WERI-Rb-1 (cell line): ENCODE results near the gene IGF2BP2.

Source experiments
- DNase-seq: peaks from one replicate; pipeline ENCODE4 v3.0.0-alpha.2; 2020
- H3K27ac ChIP-seq: fragments of 250-450 bp; sonication (Bioruptor Pico); 2 replicates; pipeline ENCODE4 v1.5.1; 2020; ENCODE audit warnings: mild to moderate bottlenecking, moderate library complexity
- H3K27me3 ChIP-seq: fragments of 250-450 bp; sonication (Bioruptor Pico); 2 replicates; pipeline ENCODE4 v1.5.1; 2021; ENCODE audit warnings: mild to moderate bottlenecking, low read depth, moderate library complexity; ENCODE audit not compliant: insufficient read depth, severe bottlenecking
- H3K36me3 ChIP-seq: fragments of 250-450 bp; sonication (Bioruptor Pico); 2 replicates; pipeline ENCODE4 v1.5.1; 2020; ENCODE audit warnings: mild to moderate bottlenecking, moderate library complexity
- H3K4me3 ChIP-seq: 2 replicates; pipeline ENCODE4 v1.5.1; 2011; ENCODE audit warnings: low read depth, mild to moderate bottlenecking, control low read depth, low read length
- H3K9me3 ChIP-seq: fragments of 250-450 bp; sonication (Bioruptor Pico); 2 replicates; pipeline ENCODE4 v1.5.1; 2021; ENCODE audit warnings: mild to moderate bottlenecking, moderate library complexity; ENCODE audit not compliant: severe bottlenecking
- TF ChIP-seq, protein P1 (sequence below): IDR thresholded peaks from 2 replicates; pipeline ENCODE4 v1.5.1; 2011; ENCODE audit warnings: low read depth, mild to moderate bottlenecking, control low read depth, inconsistent platforms, low read length

IGF2BP2 gene

DNA sequence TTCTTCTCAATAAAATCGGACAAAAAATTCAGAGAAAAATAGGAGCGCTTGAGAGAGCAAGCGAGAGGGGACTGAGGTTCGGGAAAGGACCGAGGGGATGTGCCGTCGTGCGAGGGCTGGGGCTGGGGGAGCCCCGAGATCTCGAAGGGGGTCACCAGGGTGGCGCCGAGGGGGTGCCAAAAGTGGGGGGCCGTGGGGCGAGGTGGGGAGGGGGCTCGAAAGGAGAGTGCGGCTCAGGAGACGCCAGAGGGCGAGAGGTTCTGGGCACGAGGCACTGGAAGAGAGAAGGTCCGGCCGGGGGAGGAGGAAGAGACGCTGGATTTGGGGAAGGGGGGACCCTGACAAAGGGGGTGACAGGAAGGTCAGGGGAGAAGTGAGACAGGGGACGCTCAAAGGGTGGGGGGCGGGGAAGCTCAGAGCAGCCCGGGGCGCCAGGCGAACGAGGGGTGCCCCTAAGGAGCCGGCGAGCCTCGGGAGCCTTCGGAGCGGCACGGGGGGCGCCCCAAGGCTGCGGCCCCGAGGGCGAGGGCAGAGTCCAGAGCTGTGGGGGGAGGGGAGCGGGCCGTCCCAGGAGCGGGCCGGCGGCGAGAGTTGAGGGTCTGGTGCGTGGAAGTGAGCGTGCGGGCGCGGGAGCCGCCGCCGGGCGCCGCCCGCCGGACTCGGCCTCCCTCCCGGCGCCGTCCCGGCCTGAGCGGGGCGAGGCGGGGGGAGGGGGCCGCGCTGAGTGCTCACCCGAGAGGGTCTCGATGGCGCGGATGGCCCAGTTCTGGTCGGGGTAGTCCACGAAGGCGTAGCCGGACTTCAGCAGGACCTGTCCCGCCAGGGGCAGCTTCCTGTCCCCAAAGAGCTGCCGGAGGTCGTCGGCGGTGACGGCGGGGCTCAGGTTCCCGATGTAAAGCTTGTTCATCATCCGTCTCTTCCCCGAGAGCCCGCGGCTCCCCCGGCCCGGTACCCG is 514 bp downstream of the IGF2BP2 start:
- peak overlapping the region; percentile 95 for H3K27ac ChIP-seq
- DNase-seq = peak; percentile 20
- peak overlapping the region; percentile 90 for H3K4me3 ChIP-seq

DNA sequence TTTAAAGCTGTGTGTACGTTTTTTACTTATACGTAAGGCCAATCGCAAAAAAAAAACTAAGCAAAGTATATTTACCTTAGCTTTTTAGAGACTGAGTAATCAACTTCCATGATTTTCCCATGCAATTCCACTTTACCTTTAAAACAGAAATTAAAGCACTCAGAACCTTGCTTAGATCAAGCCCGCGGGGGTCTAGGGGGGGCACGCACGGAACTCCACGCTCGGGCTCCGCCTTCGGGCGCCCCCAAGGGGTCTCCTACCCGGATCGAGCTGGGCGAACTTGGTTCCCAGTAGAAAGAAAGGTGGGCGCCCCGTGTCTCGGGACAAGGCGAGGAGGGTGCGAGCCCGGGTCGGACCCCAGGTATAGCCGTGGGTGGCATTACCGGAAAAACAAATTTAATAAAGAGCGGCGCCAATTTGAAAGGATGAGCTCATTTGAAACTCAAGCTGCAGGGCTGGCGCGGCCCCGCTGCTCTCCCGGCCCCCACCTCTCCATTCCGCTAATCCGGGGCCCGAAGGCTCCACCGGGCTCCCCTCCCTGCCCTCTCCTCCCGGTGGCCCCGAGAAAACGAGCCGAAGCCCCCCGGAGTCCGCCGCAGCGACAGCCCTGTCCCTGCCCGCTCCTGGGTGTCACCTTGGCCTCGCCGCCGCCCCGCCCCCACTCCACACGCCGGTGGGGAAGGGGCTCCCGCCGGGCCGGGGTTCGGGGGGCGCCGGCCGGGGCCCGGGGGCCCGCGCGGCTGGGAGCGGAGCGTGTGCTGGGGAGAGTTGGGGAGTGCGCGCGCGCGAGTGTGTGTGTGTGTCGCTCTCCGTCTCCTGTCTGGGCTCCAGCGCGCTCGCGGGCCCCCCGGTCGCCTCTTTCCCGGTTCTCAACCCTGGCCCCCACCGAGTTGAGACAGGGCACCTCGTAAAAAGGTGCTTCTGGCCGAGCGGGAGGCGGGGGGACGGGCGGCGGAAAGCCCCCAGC is 1.5 kb downstream of the IGF2BP2 start:
- Histone ChIP-seq H3K4me3 (peak overlapping the region; percentile 90), H3K9me3 (no peaks in the 10 kb centered on the region), H3K27me3 (no peaks in the 10 kb centered on the region), H3K27ac (peak overlapping the region; percentile 95), H3K36me3 (no peaks in the 10 kb centered on the region; the same call in 1 of the 2 replicates)
- TF ChIP-seq, protein P1, sequence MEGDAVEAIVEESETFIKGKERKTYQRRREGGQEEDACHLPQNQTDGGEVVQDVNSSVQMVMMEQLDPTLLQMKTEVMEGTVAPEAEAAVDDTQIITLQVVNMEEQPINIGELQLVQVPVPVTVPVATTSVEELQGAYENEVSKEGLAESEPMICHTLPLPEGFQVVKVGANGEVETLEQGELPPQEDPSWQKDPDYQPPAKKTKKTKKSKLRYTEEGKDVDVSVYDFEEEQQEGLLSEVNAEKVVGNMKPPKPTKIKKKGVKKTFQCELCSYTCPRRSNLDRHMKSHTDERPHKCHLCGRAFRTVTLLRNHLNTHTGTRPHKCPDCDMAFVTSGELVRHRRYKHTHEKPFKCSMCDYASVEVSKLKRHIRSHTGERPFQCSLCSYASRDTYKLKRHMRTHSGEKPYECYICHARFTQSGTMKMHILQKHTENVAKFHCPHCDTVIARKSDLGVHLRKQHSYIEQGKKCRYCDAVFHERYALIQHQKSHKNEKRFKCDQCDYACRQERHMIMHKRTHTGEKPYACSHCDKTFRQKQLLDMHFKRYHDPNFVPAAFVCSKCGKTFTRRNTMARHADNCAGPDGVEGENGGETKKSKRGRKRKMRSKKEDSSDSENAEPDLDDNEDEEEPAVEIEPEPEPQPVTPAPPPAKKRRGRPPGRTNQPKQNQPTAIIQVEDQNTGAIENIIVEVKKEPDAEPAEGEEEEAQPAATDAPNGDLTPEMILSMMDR = 0 out of 2 replicates have a peak, but pooled peaks have one; percentile 5
- peak; percentile 51 for DNase-seq

More for the DNA sequence above, 514 bp downstream of the IGF2BP2 start:
- Histone ChIP-seq H3K36me3 (no peaks in the 10 kb centered on the region; the same call in 1 of the 2 replicates), H3K9me3 (no peaks in the 10 kb centered on the region), H3K27me3 (no peaks in the 10 kb centered on the region)
- TF ChIP-seq, protein P1 = no peak

DNA sequence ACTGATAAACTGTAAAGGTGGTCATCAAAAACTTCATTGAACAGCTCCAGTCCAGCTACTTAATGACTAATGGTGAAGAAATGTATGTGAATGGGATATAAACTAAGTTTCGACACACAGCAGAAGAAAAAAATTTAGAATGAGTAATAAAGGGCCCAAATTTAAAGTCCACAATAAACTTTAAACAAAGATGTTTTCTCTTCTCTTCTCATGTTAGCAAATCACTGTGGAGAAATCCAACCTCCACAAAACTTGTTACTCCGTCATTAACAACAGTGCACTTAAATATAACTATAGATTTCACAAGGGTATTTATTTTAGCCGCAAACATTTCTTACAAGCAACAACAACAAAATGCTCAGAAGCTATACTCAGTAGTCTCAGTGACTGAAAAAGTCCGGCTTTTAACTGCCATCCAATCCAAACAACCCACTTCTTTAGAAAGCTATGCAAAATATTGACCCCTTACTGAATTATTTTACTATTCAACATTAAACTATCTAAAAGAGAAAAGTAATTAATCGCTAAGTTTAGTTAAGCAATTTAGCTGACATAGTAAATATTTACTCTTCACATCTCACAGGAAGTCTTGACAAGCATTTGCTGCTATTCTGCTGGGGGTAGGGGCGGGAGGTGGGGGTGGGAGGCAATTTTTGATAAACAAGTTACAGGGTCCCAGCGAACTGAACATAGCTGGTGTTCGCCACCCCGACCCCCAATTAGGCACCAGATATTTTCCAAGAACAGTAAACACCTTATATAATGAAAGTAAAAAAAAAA is 2.4 kb downstream of the IGF2BP2 start:
- Histone ChIP-seq H3K27ac (peak overlapping the region; percentile 95), H3K36me3 (no peaks in the 10 kb centered on the region; the same call in 1 of the 2 replicates), H3K27me3 (no peaks in the 10 kb centered on the region), H3K4me3 (peak overlapping the region; percentile 90), H3K9me3 (no peaks in the 10 kb centered on the region)
- DNase-seq = no peak
- TF ChIP-seq, protein P1 = no peak

DNA sequence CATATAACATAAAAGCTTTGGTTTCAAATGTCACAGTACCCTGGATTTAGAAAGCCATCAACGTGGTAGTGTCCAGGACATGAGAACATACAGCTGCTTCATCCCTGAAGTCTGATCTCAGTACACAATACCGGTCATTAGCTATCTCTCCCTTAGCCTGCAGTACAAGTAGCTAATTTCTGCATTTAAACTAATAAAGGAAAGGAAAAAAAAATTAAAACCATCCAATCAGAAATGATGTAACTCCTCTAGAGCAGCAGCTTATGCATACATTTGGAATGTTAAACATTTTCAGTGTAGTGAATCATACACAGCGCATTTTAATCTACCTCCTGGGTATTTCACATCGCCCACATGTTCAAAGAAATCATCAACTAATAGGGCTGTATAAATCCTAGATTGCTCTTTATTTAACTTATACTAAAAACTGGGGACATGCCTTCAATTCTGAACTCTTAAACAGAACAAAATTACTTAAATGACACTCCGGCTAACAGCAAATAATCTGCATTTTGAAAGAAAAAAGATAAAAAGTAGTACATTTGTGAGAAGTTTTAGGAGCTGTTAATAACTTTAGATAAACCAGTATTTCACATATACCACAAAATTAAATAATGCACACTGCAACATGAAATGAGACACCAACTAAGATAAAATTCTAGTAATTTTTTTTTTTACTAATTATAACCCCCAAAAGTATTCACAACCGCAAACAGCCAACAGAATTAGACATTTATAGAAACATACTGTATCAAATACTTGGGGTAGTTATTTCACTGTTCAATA is 3.7 kb downstream of the IGF2BP2 start:
- TF ChIP-seq, protein P1 = no peak
- Histone ChIP-seq H3K9me3 (no peaks in the 10 kb centered on the region), H3K27me3 (no peaks in the 10 kb centered on the region), H3K4me3 (no peak overlapping the region), H3K27ac (no peak overlapping the region), H3K36me3 (no peaks in the 10 kb centered on the region; the same call in 1 of the 2 replicates)
- DNase-seq = no peak
